Neuronal stem cell (in vitro differentiated cells): Measurements from ENCODE around the gene ETF1.
A peak's percentile ranks its signal among the peaks of the same experiment; 100 is the strongest.
"Not testable (repeated sequence)": the region's sequence is repeated elsewhere in the genome, so short reads cannot be mapped to it uniquely, and the experiment has no call there.

ENCODE experiments used
- DNase-seq: peaks from one replicate; pipeline ENCODE4 v3.0.0-alpha.2; 2013; ENCODE audit warnings: low spot score
- H2AFZ ChIP-seq: one replicate; pipeline ENCODE4 v1.6.1; 2013; ENCODE audit warnings: mild to moderate bottlenecking, low read length, inconsistent platforms
- H2AK5ac ChIP-seq: 2 replicates; pipeline ENCODE4 v1.6.1; 2013; ENCODE audit warnings: low read depth, mild to moderate bottlenecking, inconsistent platforms, low read length, moderate library complexity, mixed read lengths
- H2BK120ac ChIP-seq: 2 replicates; pipeline ENCODE4 v1.6.1; 2013; ENCODE audit warnings: low read depth, mild to moderate bottlenecking, inconsistent platforms, low read length, moderate library complexity, mixed read lengths
- H2BK12ac ChIP-seq: one replicate; pipeline ENCODE4 v1.6.1; 2013; ENCODE audit warnings: low read length, inconsistent platforms
- H2BK15ac ChIP-seq: 2 replicates; pipeline ENCODE4 v1.6.1; 2013; ENCODE audit warnings: mild to moderate bottlenecking, low read length, inconsistent platforms, mixed read lengths
- H2BK5ac ChIP-seq: one replicate; pipeline ENCODE4 v1.6.1; 2013; ENCODE audit warnings: inconsistent platforms, mild to moderate bottlenecking, low read length, moderate library complexity
- H3K14ac ChIP-seq: one replicate; pipeline ENCODE4 v1.6.1; 2013; ENCODE audit warnings: low read length, inconsistent platforms
- H3K18ac ChIP-seq: 2 replicates; pipeline ENCODE4 v1.6.1; 2013; ENCODE audit warnings: low read length, inconsistent platforms
- H3K23ac ChIP-seq: 2 replicates; pipeline ENCODE4 v1.6.1; 2013; ENCODE audit warnings: low read depth, mild to moderate bottlenecking, mixed read lengths, low read length, inconsistent platforms; ENCODE audit not compliant: poor library complexity
- H3K27ac ChIP-seq: replicated peaks from 3 replicates; pipeline ENCODE4 v1.5.1; 2013; ENCODE audit warnings: low read length, inconsistent platforms
- H3K27me3 ChIP-seq, 3 experiments: 2 replicates each; pipeline ENCODE4 v1.6.1; 2013; ENCODE audit warnings: low read length in 3 of 3, mild to moderate bottlenecking in 2 of 3, inconsistent platforms in 1 of 3, low read depth in 1 of 3, mixed read lengths in 1 of 3, moderate library complexity in 1 of 3; ENCODE audit not compliant: control insufficient read depth in 3 of 3, insufficient read depth in 3 of 3
- H3K36me3 ChIP-seq, 2 donors: replicated peaks in 1 of 2; 2 replicates each; pipeline ENCODE4 v1.6.1; 2013; ENCODE audit warnings: low read length in 2 of 2; ENCODE audit not compliant: control insufficient read depth in 2 of 2, insufficient read depth in 2 of 2
- H3K4ac ChIP-seq: 2 replicates; pipeline ENCODE4 v1.6.1; 2013; ENCODE audit warnings: inconsistent platforms, mild to moderate bottlenecking, low read length, moderate library complexity
- H3K4me1 ChIP-seq, 2 donors: 1 replicate in 1 of 2; 2 replicates in 1 of 2; pipeline ENCODE4 v1.6.1; 2013; ENCODE audit warnings: low read length in 2 of 2, low read depth in 1 of 2; ENCODE audit not compliant: control insufficient read depth in 2 of 2, insufficient read depth in 1 of 2
- H3K4me2 ChIP-seq: one replicate; pipeline ENCODE4 v1.6.1; 2013; ENCODE audit warnings: mild to moderate bottlenecking, low read length, inconsistent platforms; ENCODE audit not compliant: insufficient read depth, poor library complexity, severe bottlenecking
- H3K4me3 ChIP-seq, 2 donors: 2 replicates each; pipeline ENCODE4 v1.5.1; 2013; ENCODE audit warnings: low read length in 2 of 2, mild to moderate bottlenecking in 2 of 2, inconsistent platforms in 1 of 2, moderate library complexity in 1 of 2
- H3K79me1 ChIP-seq: one replicate; pipeline ENCODE4 v1.6.1; 2013; ENCODE audit warnings: low read depth, mild to moderate bottlenecking, inconsistent platforms, low read length, moderate library complexity
- H3K9ac ChIP-seq: one replicate; pipeline ENCODE4 v1.6.1; 2013; ENCODE audit warnings: mild to moderate bottlenecking, low read depth, low read length, inconsistent platforms; ENCODE audit not compliant: poor library complexity
- H3K9me3 ChIP-seq, 2 donors: replicated peaks in 1 of 2; 2 replicates each; pipeline versions ENCODE3 to v1.6.1; 2013; ENCODE audit warnings: low read length in 2 of 2, mild to moderate bottlenecking in 2 of 2, inconsistent platforms in 1 of 2, low read depth in 1 of 2, mixed read lengths in 1 of 2, moderate library complexity in 1 of 2; ENCODE audit not compliant: control insufficient read depth in 2 of 2, insufficient read depth in 1 of 2
- H4K8ac ChIP-seq: one replicate; pipeline ENCODE4 v1.6.1; 2013; ENCODE audit warnings: low read depth, mild to moderate bottlenecking, inconsistent platforms, low read length, moderate library complexity
- H4K91ac ChIP-seq: one replicate; pipeline ENCODE4 v1.6.1; 2013; ENCODE audit warnings: low read length, low read depth, mild to moderate bottlenecking, inconsistent platforms; ENCODE audit not compliant: poor library complexity
- WGBS, 2 donors: extraction: QIAGEN DNeasy Blood & Tissue Kit; methylation state at CpG; one replicate each; pipeline ENCODE4 v1.1.7; 2013; ENCODE audit warnings: missing lambda C conversion rate in 2 of 2, mixed read lengths in 1 of 2; ENCODE audit not compliant: insufficient read length in 2 of 2, insufficient replicate concordance in 1 of 2; ENCODE audit errors: extremely low coverage in 2 of 2; 5-methylcytosine and 5-hydroxymethylcytosine counted together

Gene ETF1

DNA sequence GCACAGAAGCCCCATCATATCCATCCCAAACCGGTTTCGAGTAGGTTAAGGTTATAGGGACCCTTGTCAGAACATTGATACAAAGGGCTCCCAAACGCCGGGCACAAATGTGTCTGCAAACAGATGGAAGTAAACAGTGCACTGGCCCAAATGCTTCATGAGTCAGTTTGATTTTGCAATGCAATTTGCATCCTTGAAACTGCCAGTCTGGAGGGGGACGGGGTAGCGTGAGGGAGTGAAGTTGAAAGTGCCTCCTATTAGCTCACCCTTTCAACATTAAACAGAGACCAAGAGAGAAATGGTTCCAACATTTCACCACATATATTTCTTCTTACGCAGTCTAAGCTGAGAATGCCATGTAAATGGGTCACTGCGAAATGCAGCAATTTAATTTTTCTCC is 35.6 kb downstream of the ETF1 start:
- not testable (repeated sequence) for H3K4me2 ChIP-seq, H2BK15ac ChIP-seq, H2AK5ac ChIP-seq, H2AFZ ChIP-seq, H3K9ac ChIP-seq, H3K4me1 ChIP-seq, H2BK12ac ChIP-seq, H3K27ac ChIP-seq, H3K79me1 ChIP-seq, H2BK120ac ChIP-seq, DNase-seq, H4K91ac ChIP-seq, H3K23ac ChIP-seq, H3K14ac ChIP-seq, H2BK5ac ChIP-seq, H3K4ac ChIP-seq, H3K27me3 ChIP-seq, H3K18ac ChIP-seq, H3K9me3 ChIP-seq, H3K4me3 ChIP-seq, H4K8ac ChIP-seq
- no CpG with 5 or more reads among the region's 8 CpGs for WGBS, 2 donors
- H3K36me3 ChIP-seq: peaks cover 11 to 69% of the 10 kb centered on the region in 2 donors

- peaks cover 11 to 61% of the 10 kb centered on the region in 2 donors for H3K36me3 ChIP-seq
- no peak overlapping the region for H2BK120ac ChIP-seq
- no peak overlapping the region for H3K18ac ChIP-seq
- H3K9ac ChIP-seq: no peak overlapping the region
- H3K79me1 ChIP-seq: no peaks in the 10 kb centered on the region
- no peaks in the 10 kb centered on the region for H3K27me3 ChIP-seq
- H3K4ac ChIP-seq: no peak overlapping the region
- no peak overlapping the region for H3K23ac ChIP-seq
- no peak overlapping the region for H4K8ac ChIP-seq
- WGBS, 2 donors: no CpG with 5 or more reads among the region's 10 CpGs
- H2BK15ac ChIP-seq: no peak overlapping the region
- DNase-seq: no peak
- no peak overlapping the region for H3K4me3 ChIP-seq
- H2AK5ac ChIP-seq: no peak overlapping the region
- H3K14ac ChIP-seq: no peak overlapping the region
- no peak overlapping the region for H3K27ac ChIP-seq
- H4K91ac ChIP-seq: no peak overlapping the region
- H2AFZ ChIP-seq: no peak overlapping the region
- no peak overlapping the region for H2BK12ac ChIP-seq
- H3K9me3 ChIP-seq: no peaks in the 10 kb centered on the region
- H2BK5ac ChIP-seq: no peak overlapping the region
- no peak overlapping the region for H3K4me2 ChIP-seq
- no peaks in the 10 kb centered on the region for H3K4me1 ChIP-seq
Measured at GRCh38 chr5:138506370-138507306, 36.4 kb downstream of the ETF1 start.

DNA sequence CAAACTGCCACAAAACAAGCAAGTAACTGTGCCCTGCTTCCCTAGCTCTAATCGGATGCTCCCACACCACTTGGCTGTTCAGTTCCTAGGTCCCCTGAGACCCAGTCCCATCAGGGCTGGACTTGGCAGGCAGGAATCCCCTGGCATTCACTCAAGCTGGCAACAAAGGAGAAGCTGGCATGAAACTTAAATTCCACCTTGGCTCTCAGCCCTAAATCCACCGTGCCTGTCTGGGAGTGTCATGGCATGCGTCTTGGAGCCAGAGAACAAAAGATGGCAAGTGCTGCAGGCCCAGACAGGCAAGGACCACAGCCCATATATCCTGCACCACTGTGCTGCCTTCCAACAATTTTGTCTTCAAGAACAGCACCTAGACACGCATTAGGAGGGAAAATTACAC is 38.2 kb downstream of the ETF1 start:
- DNase-seq: no peak
- no peak overlapping the region for H4K91ac ChIP-seq
- no peak overlapping the region for H2BK12ac ChIP-seq
- H3K9ac ChIP-seq: no peak overlapping the region
- H2BK5ac ChIP-seq: no peak overlapping the region
- no peak overlapping the region for H2AFZ ChIP-seq
- no peaks in the 10 kb centered on the region for H3K4me1 ChIP-seq
- WGBS, 2 donors: no CpG with 5 or more reads among the region's 4 CpGs
- H3K36me3 ChIP-seq: peaks cover 9 to 43% of the 10 kb centered on the region in 2 donors
- H3K4me2 ChIP-seq: no peak overlapping the region
- no peak overlapping the region for H3K4ac ChIP-seq
- no peak overlapping the region for H3K27ac ChIP-seq
- no peak overlapping the region for H2BK120ac ChIP-seq
- no peak overlapping the region for H3K23ac ChIP-seq
- no peak overlapping the region for H2BK15ac ChIP-seq
- no peak overlapping the region for H4K8ac ChIP-seq
- no peak overlapping the region for H3K18ac ChIP-seq
- H3K4me3 ChIP-seq: no peak overlapping the region
- H3K27me3 ChIP-seq: no peaks in the 10 kb centered on the region
- H2AK5ac ChIP-seq: no peak overlapping the region
- H3K9me3 ChIP-seq: no peaks in the 10 kb centered on the region
- H3K14ac ChIP-seq: no peak overlapping the region
- H3K79me1 ChIP-seq: no peaks in the 10 kb centered on the region

GRCh38 chr5:138503487-138504270 is 39.4 kb downstream of the ETF1 start:
- Histone ChIP-seq H3K9me3 (no peaks in the 10 kb centered on the region), H3K4me2 (no peak overlapping the region), H2BK12ac (no peak overlapping the region), H3K4ac (no peak overlapping the region), H3K27ac (no peak overlapping the region), H2AK5ac (no peak overlapping the region), H3K79me1 (no peaks in the 10 kb centered on the region), H3K14ac (no peak overlapping the region), H2BK120ac (no peak overlapping the region), H3K36me3 (peaks cover 9 to 33% of the 10 kb centered on the region in 2 donors), H3K18ac (no peak overlapping the region), H4K8ac (no peak overlapping the region), H2BK5ac (no peak overlapping the region), H3K27me3 (no peaks in the 10 kb centered on the region), H2AFZ (no peak overlapping the region), H2BK15ac (no peak overlapping the region), H3K23ac (no peak overlapping the region), H4K91ac (no peak overlapping the region), H3K4me1 (no peaks in the 10 kb centered on the region), H3K9ac (no peak overlapping the region), H3K4me3 (no peak overlapping the region)
- no CpG with 5 or more reads among the region's 6 CpGs for WGBS, 2 donors
- DNase-seq: peak; percentile 57
